ENCODE measurements around the gene CLTB. TPM values are rescaled to one million over a fixed set of nuclear protein-coding genes. Genes with fewer than 3 reads are reported as not detected.

The CLTB gene
- total RNA-seq, 1 experiment from 2014 or later = 339 TPM

- ChIA-PET CTCF (interaction anchor here (0.6 to 0.8 kb wide), 2 partner anchors 24 to 32 kb away, joined by 3 to 4 read pairs; no protein-coding TSS in a partner anchor), POLR2A (interaction anchor here (0.5 to 1.0 kb wide), 2 partner anchors 14 to 1759 kb away, joined by 3 to 4 read pairs; no protein-coding TSS in a partner anchor)
- no peaks in the 10 kb centered on the region for H3K36me3 Mint-ChIP-seq (ENCODE audit: insufficient read depth, unreplicated experiment)
- no peak overlapping the region for H3K4me3 Mint-ChIP-seq (ENCODE audit: unreplicated experiment)
- peaks cover 13% of the 10 kb centered on the region for H3K4me1 Mint-ChIP-seq (ENCODE audit: insufficient read depth, unreplicated experiment)
- H3K27ac Mint-ChIP-seq (ENCODE audit: low read depth, unreplicated experiment) = no peak overlapping the region
- no peaks in the 10 kb centered on the region for H3K27me3 Mint-ChIP-seq (ENCODE audit: insufficient read depth, unreplicated experiment)
- no peaks in the 10 kb centered on the region for H3K9me3 Mint-ChIP-seq (ENCODE audit: unreplicated experiment)
- intact Hi-C loops (cut with micrococcal nuclease) = no loop called here
- no peak for DNase-seq (ENCODE audit: unreplicated experiment)
- no TSS peak for BruUV-seq (replicated peaks)
- no peak for TF ChIP-seq CTCF (IDR thresholded peaks at IDR 0.05; ENCODE audit: unreplicated experiment)
Observed at GRCh38 chr5:176440927-176441706, 24.8 kb upstream of the CLTB start.

- ChIA-PET CTCF (interaction anchor here (0.7 to 1.5 kb wide), 5 partner anchors 8 to 135 kb away, joined by 3 to 4 read pairs (median 4); no protein-coding TSS in a partner anchor), POLR2A (interaction anchor here (1.4 to 2.2 kb wide), 5 partner anchors 9 to 98 kb away, joined by 3 to 9 read pairs (median 4); partner anchors contain the start of genes FAF2 and RNF44)
- TF ChIP-seq CTCF (IDR thresholded peaks at IDR 0.05; ENCODE audit: unreplicated experiment) = no peak
- Mint-ChIP-seq H3K27me3 (ENCODE audit: insufficient read depth, unreplicated experiment) (no peaks in the 10 kb centered on the region), H3K9me3 (ENCODE audit: unreplicated experiment) (no peaks in the 10 kb centered on the region), H3K36me3 (ENCODE audit: insufficient read depth, unreplicated experiment) (no peaks in the 10 kb centered on the region), H3K4me1 (ENCODE audit: insufficient read depth, unreplicated experiment) (peaks cover 13% of the 10 kb centered on the region), H3K4me3 (ENCODE audit: unreplicated experiment) (no peak overlapping the region), H3K27ac (ENCODE audit: low read depth, unreplicated experiment) (no peak overlapping the region)
- DNase-seq (ENCODE audit: unreplicated experiment) = peak; percentile 73
- no TSS peak for BruUV-seq (replicated peaks)
- intact Hi-C loops (cut with micrococcal nuclease) = no loop called here
Observed at GRCh38 chr5:176438959-176439757, 22.8 kb upstream of the CLTB start.

GRCh38 chr5:176436656-176437055, 20.3 kb upstream of the CLTB start:
- ChIA-PET POLR2A (interaction anchor here (1.1 to 2.3 kb wide), 3 partner anchors 9 to 102 kb away, joined by 3 to 11 read pairs (median 4); partner anchors contain the start of gene FAF2), CTCF (interaction anchor here (0.6 kb wide), 2 partner anchors 65 to 729 kb away, joined by 3 to 4 read pairs; no protein-coding TSS in a partner anchor)
- Mint-ChIP-seq H3K4me1 (ENCODE audit: insufficient read depth, unreplicated experiment) (peaks cover 13% of the 10 kb centered on the region), H3K4me3 (ENCODE audit: unreplicated experiment) (peak overlapping the region; percentile 43), H3K36me3 (ENCODE audit: insufficient read depth, unreplicated experiment) (no peaks in the 10 kb centered on the region), H3K9me3 (ENCODE audit: unreplicated experiment) (no peaks in the 10 kb centered on the region), H3K27me3 (ENCODE audit: insufficient read depth, unreplicated experiment) (no peaks in the 10 kb centered on the region), H3K27ac (ENCODE audit: low read depth, unreplicated experiment) (no peak overlapping the region)
- intact Hi-C loops (cut with micrococcal nuclease) = no loop called here
- DNase-seq (ENCODE audit: unreplicated experiment) = peak; percentile 19
- no peak for TF ChIP-seq CTCF (IDR thresholded peaks at IDR 0.05; ENCODE audit: unreplicated experiment)
- no TSS peak for BruUV-seq (replicated peaks)

- intact Hi-C loops (cut with micrococcal nuclease) = no loop called here
- no peak overlapping the region for H3K27ac Mint-ChIP-seq (ENCODE audit: low read depth, unreplicated experiment)
- no peaks in the 10 kb centered on the region for H3K36me3 Mint-ChIP-seq (ENCODE audit: insufficient read depth, unreplicated experiment)
- no peak for TF ChIP-seq CTCF (IDR thresholded peaks at IDR 0.05; ENCODE audit: unreplicated experiment)
- POLR2A ChIA-PET = interaction anchor here (2.6 kb wide), 1 partner anchor 16 kb away, joined by 13 read pairs; the partner anchor contains the start of gene FAF2
- BruUV-seq (replicated peaks) = no TSS peak
- H3K9me3 Mint-ChIP-seq (ENCODE audit: unreplicated experiment) = no peaks in the 10 kb centered on the region
- CTCF ChIA-PET = no interaction called here
- no peak for DNase-seq (ENCODE audit: unreplicated experiment)
- no peaks in the 10 kb centered on the region for H3K27me3 Mint-ChIP-seq (ENCODE audit: insufficient read depth, unreplicated experiment)
- no peak overlapping the region for H3K4me3 Mint-ChIP-seq (ENCODE audit: unreplicated experiment)
- peaks cover 15% of the 10 kb centered on the region for H3K4me1 Mint-ChIP-seq (ENCODE audit: insufficient read depth, unreplicated experiment)
Observed at GRCh38 chr5:176432707-176433106, 16.4 kb upstream of the CLTB start.

Measured in MCF 10A (cell line).